ENCODE data around the gene HPS1.

HPS1 gene

GRCh38 chr10:98396096-98397063 is 50.4 kb downstream of the HPS1 start:
- Histone ChIP-seq H3K14ac (ENCODE audit: low read length) (no peak overlapping the region), H2BK15ac (ENCODE audit: low read length) (no peak overlapping the region), H3K36me3 (replicated peaks in 1 of 2; ENCODE audit: control insufficient read depth in 2 of 2, insufficient read depth in 2 of 2, low read length in 2 of 2) (no peaks in the 10 kb centered on the region), H3K27ac (replicated peaks; ENCODE audit: low read length) (no peak overlapping the region), H3K27me3 (ENCODE audit: control insufficient read depth in 3 of 3, insufficient read depth in 3 of 3, low read depth in 1 of 3, low read length in 3 of 3) (no peaks in the 10 kb centered on the region), H2BK120ac (ENCODE audit: low read depth, low read length) (no peak overlapping the region), H3K4ac (ENCODE audit: low read length) (no peak overlapping the region), H2BK5ac (ENCODE audit: low read length) (no peak overlapping the region), H3K18ac (ENCODE audit: low read length) (no peak overlapping the region), H4K91ac (ENCODE audit: low read depth, low read length, poor library complexity) (no peak overlapping the region), H4K8ac (ENCODE audit: low read depth, low read length) (no peak overlapping the region), H3K4me2 (ENCODE audit: insufficient read depth, low read length, poor library complexity, severe bottlenecking) (no peak overlapping the region), H3K4me3 (ENCODE audit: low read length in 2 of 2) (no peak overlapping the region), H3K9me3 (replicated peaks in 1 of 2; ENCODE audit: control insufficient read depth in 2 of 2, insufficient read depth in 1 of 2, low read depth in 1 of 2, low read length in 2 of 2) (no peaks in the 10 kb centered on the region), H3K23ac (ENCODE audit: low read depth, low read length, poor library complexity) (no peak overlapping the region), H2BK12ac (ENCODE audit: low read length) (no peak overlapping the region), H3K4me1 (ENCODE audit: control insufficient read depth in 2 of 2, insufficient read depth in 1 of 2, low read depth in 1 of 2, low read length in 2 of 2) (peaks cover 0 to 1% of the 10 kb centered on the region in 2 donors), H3K9ac (ENCODE audit: low read depth, low read length, poor library complexity) (no peak overlapping the region), H2AFZ (ENCODE audit: low read length) (no peak overlapping the region), H3K79me1 (ENCODE audit: low read depth, low read length) (no peaks in the 10 kb centered on the region), H2AK5ac (ENCODE audit: low read depth, low read length) (no peak overlapping the region)
- no peak for DNase-seq (ENCODE audit: low spot score)
- no CpG with 5 or more reads among the region's 6 CpGs for WGBS, 2 donors (ENCODE audit: extremely low coverage in 2 of 2, insufficient read length in 2 of 2, insufficient replicate concordance in 1 of 2)

- Histone ChIP-seq H2BK120ac (ENCODE audit: low read depth, low read length) (no peak overlapping the region), H4K91ac (ENCODE audit: low read depth, low read length, poor library complexity) (no peak overlapping the region), H3K36me3 (replicated peaks in 1 of 2; ENCODE audit: control insufficient read depth in 2 of 2, insufficient read depth in 2 of 2, low read length in 2 of 2) (no peaks in the 10 kb centered on the region), H3K23ac (ENCODE audit: low read depth, low read length, poor library complexity) (no peak overlapping the region), H2BK12ac (ENCODE audit: low read length) (no peak overlapping the region), H4K8ac (ENCODE audit: low read depth, low read length) (no peak overlapping the region), H2AFZ (ENCODE audit: low read length) (no peak overlapping the region), H3K9ac (ENCODE audit: low read depth, low read length, poor library complexity) (no peak overlapping the region), H3K9me3 (replicated peaks in 1 of 2; ENCODE audit: control insufficient read depth in 2 of 2, insufficient read depth in 1 of 2, low read depth in 1 of 2, low read length in 2 of 2) (no peaks in the 10 kb centered on the region), H3K4me3 (ENCODE audit: low read length in 2 of 2) (no peak overlapping the region), H2AK5ac (ENCODE audit: low read depth, low read length) (no peak overlapping the region), H2BK5ac (ENCODE audit: low read length) (no peak overlapping the region), H3K4me2 (ENCODE audit: insufficient read depth, low read length, poor library complexity, severe bottlenecking) (no peak overlapping the region), H2BK15ac (ENCODE audit: low read length) (no peak overlapping the region), H3K18ac (ENCODE audit: low read length) (no peak overlapping the region), H3K14ac (ENCODE audit: low read length) (no peak overlapping the region), H3K27ac (replicated peaks; ENCODE audit: low read length) (no peak overlapping the region), H3K4ac (ENCODE audit: low read length) (no peak overlapping the region), H3K27me3 (ENCODE audit: control insufficient read depth in 3 of 3, insufficient read depth in 3 of 3, low read depth in 1 of 3, low read length in 3 of 3) (no peaks in the 10 kb centered on the region), H3K4me1 (ENCODE audit: control insufficient read depth in 2 of 2, insufficient read depth in 1 of 2, low read depth in 1 of 2, low read length in 2 of 2) (no peaks in the 10 kb centered on the region), H3K79me1 (ENCODE audit: low read depth, low read length) (no peaks in the 10 kb centered on the region)
- WGBS, 2 donors (ENCODE audit: extremely low coverage in 2 of 2, insufficient read length in 2 of 2, insufficient replicate concordance in 1 of 2): 100% methylated on average over 1 of the region's 8 CpGs; no CpG with 5 or more reads in 1 of the 2 donors
- no peak for DNase-seq (ENCODE audit: low spot score)
These were observed 51.8 kb downstream of the HPS1 start for GRCh38 chr10:98394851-98395440.

- no peak overlapping the region for H2BK5ac ChIP-seq (ENCODE audit: low read length)
- no peak overlapping the region for H2BK15ac ChIP-seq (ENCODE audit: low read length)
- H3K4ac ChIP-seq (ENCODE audit: low read length): peak overlapping the region; percentile 26
- H3K9me3 ChIP-seq (replicated peaks in 1 of 2; ENCODE audit: control insufficient read depth in 2 of 2, insufficient read depth in 1 of 2, low read depth in 1 of 2, low read length in 2 of 2): no peaks in the 10 kb centered on the region
- H3K27ac ChIP-seq (replicated peaks; ENCODE audit: low read length): no peak overlapping the region
- no peak for DNase-seq (ENCODE audit: low spot score)
- peak overlapping the region; percentile 25 for H3K14ac ChIP-seq (ENCODE audit: low read length)
- no peaks in the 10 kb centered on the region for H3K4me1 ChIP-seq (ENCODE audit: control insufficient read depth in 2 of 2, insufficient read depth in 1 of 2, low read depth in 1 of 2, low read length in 2 of 2)
- H3K36me3 ChIP-seq (replicated peaks in 1 of 2; ENCODE audit: control insufficient read depth in 2 of 2, insufficient read depth in 2 of 2, low read length in 2 of 2): no peaks in the 10 kb centered on the region
- no peak overlapping the region for H4K91ac ChIP-seq (ENCODE audit: low read depth, low read length, poor library complexity)
- no peak overlapping the region for H4K8ac ChIP-seq (ENCODE audit: low read depth, low read length)
- WGBS, 2 donors (ENCODE audit: extremely low coverage in 2 of 2, insufficient read length in 2 of 2, insufficient replicate concordance in 1 of 2): no CpG with 5 or more reads among the region's 8 CpGs
- H3K4me3 ChIP-seq (ENCODE audit: low read length in 2 of 2): no peak overlapping the region
- H3K27me3 ChIP-seq (ENCODE audit: control insufficient read depth in 3 of 3, insufficient read depth in 3 of 3, low read depth in 1 of 3, low read length in 3 of 3): no peaks in the 10 kb centered on the region
- H3K23ac ChIP-seq (ENCODE audit: low read depth, low read length, poor library complexity): no peak overlapping the region
- H2AK5ac ChIP-seq (ENCODE audit: low read depth, low read length): no peak overlapping the region
- no peaks in the 10 kb centered on the region for H3K79me1 ChIP-seq (ENCODE audit: low read depth, low read length)
- H3K9ac ChIP-seq (ENCODE audit: low read depth, low read length, poor library complexity): no peak overlapping the region
- no peak overlapping the region for H2AFZ ChIP-seq (ENCODE audit: low read length)
- H3K18ac ChIP-seq (ENCODE audit: low read length): no peak overlapping the region
- no peak overlapping the region for H3K4me2 ChIP-seq (ENCODE audit: insufficient read depth, low read length, poor library complexity, severe bottlenecking)
- no peak overlapping the region for H2BK120ac ChIP-seq (ENCODE audit: low read depth, low read length)
- no peak overlapping the region for H2BK12ac ChIP-seq (ENCODE audit: low read length)
These were observed 55.1 kb downstream of the HPS1 start for GRCh38 chr10:98391578-98391991.

GRCh38 chr10:98391065-98391464 is 55.7 kb downstream of the HPS1 start:
- Histone ChIP-seq H3K27me3 (ENCODE audit: control insufficient read depth in 3 of 3, insufficient read depth in 3 of 3, low read depth in 1 of 3, low read length in 3 of 3) (no peaks in the 10 kb centered on the region), H4K8ac (ENCODE audit: low read depth, low read length) (no peak overlapping the region), H3K36me3 (replicated peaks in 1 of 2; ENCODE audit: control insufficient read depth in 2 of 2, insufficient read depth in 2 of 2, low read length in 2 of 2) (no peaks in the 10 kb centered on the region), H3K14ac (ENCODE audit: low read length) (no peak overlapping the region), H3K4me1 (ENCODE audit: control insufficient read depth in 2 of 2, insufficient read depth in 1 of 2, low read depth in 1 of 2, low read length in 2 of 2) (no peaks in the 10 kb centered on the region), H2AK5ac (ENCODE audit: low read depth, low read length) (no peak overlapping the region), H3K23ac (ENCODE audit: low read depth, low read length, poor library complexity) (no peak overlapping the region), H2BK12ac (ENCODE audit: low read length) (no peak overlapping the region), H3K79me1 (ENCODE audit: low read depth, low read length) (no peaks in the 10 kb centered on the region), H2BK5ac (ENCODE audit: low read length) (no peak overlapping the region), H4K91ac (ENCODE audit: low read depth, low read length, poor library complexity) (no peak overlapping the region), H3K9ac (ENCODE audit: low read depth, low read length, poor library complexity) (no peak overlapping the region), H3K4ac (ENCODE audit: low read length) (no peak overlapping the region), H3K9me3 (replicated peaks in 1 of 2; ENCODE audit: control insufficient read depth in 2 of 2, insufficient read depth in 1 of 2, low read depth in 1 of 2, low read length in 2 of 2) (no peaks in the 10 kb centered on the region), H2AFZ (ENCODE audit: low read length) (no peak overlapping the region), H3K4me3 (ENCODE audit: low read length in 2 of 2) (no peak overlapping the region), H2BK120ac (ENCODE audit: low read depth, low read length) (no peak overlapping the region), H2BK15ac (ENCODE audit: low read length) (no peak overlapping the region), H3K18ac (ENCODE audit: low read length) (no peak overlapping the region), H3K4me2 (ENCODE audit: insufficient read depth, low read length, poor library complexity, severe bottlenecking) (no peak overlapping the region), H3K27ac (replicated peaks; ENCODE audit: low read length) (no peak overlapping the region)
- DNase-seq (ENCODE audit: low spot score): no peak
- WGBS, 2 donors (ENCODE audit: extremely low coverage in 2 of 2, insufficient read length in 2 of 2, insufficient replicate concordance in 1 of 2): no CpG with 5 or more reads among the region's 7 CpGs

Measured in neuronal stem cell (in vitro differentiated cells).